ENCODE data around the gene RNFT2.
"Not testable (repeated sequence)": the region's sequence is repeated elsewhere in the genome, so short reads cannot be mapped to it uniquely, and the experiment has no call there.

The RNFT2 gene

GRCh38 chr12:116727261-116727660 lies 10.9 kb upstream of the RNFT2 start:
- Histone ChIP-seq H3K27ac (ENCODE audit: low read depth, low read length, severe bottlenecking) (no peak overlapping the region), H3K9me3 (ENCODE audit: control insufficient read depth, low read length) (no peaks in the 10 kb centered on the region), H3K4me1 (ENCODE audit: control insufficient read depth, insufficient read depth, low read length, poor library complexity, severe bottlenecking) (peaks cover 2% of the 10 kb centered on the region), H3K36me3 (ENCODE audit: control insufficient read depth, insufficient read depth, low read length) (peaks cover 16% of the 10 kb centered on the region), H3K4me3 (ENCODE audit: extremely low read depth, insufficient read depth, low read length, poor library complexity, severe bottlenecking) (no peak overlapping the region)
- WGBS, 2 experiments (ENCODE audit: insufficient coverage in 2 of 2) = 100% methylated on average over 2 to 3 of the region's 3 CpGs

- 75 to 79% methylated on average over 5 to 6 of the region's 6 CpGs for WGBS, 2 experiments (ENCODE audit: insufficient coverage in 2 of 2)
Measured at GRCh38 chr12:116727891-116728290, 10.2 kb upstream of the RNFT2 start.

GRCh38 chr12:116731801-116732200 lies 6.3 kb upstream of the RNFT2 start:
- H3K9me3 ChIP-seq (ENCODE audit: control insufficient read depth, low read length) = no peaks in the 10 kb centered on the region

More at GRCh38 chr12:116727891-116728290, 10.2 kb upstream of the RNFT2 start:
- Histone ChIP-seq H3K9me3 (ENCODE audit: control insufficient read depth, low read length) (no peaks in the 10 kb centered on the region), H3K4me1 (ENCODE audit: control insufficient read depth, insufficient read depth, low read length, poor library complexity, severe bottlenecking) (peaks cover 2% of the 10 kb centered on the region), H3K36me3 (ENCODE audit: control insufficient read depth, insufficient read depth, low read length) (peaks cover 9% of the 10 kb centered on the region), H3K4me3 (ENCODE audit: extremely low read depth, insufficient read depth, low read length, poor library complexity, severe bottlenecking) (no peak overlapping the region), H3K27ac (ENCODE audit: low read depth, low read length, severe bottlenecking) (no peak overlapping the region)

GRCh38 chr12:116734156-116734768 lies 3.9 kb upstream of the RNFT2 start:
- 95 to 99% methylated on average over 3 to 5 of the region's 5 CpGs for WGBS, 2 experiments (ENCODE audit: insufficient coverage in 2 of 2)
- Histone ChIP-seq H3K9me3 (ENCODE audit: control insufficient read depth, low read length) (no peaks in the 10 kb centered on the region), H3K4me1 (ENCODE audit: control insufficient read depth, insufficient read depth, low read length, poor library complexity, severe bottlenecking) (no peaks in the 10 kb centered on the region), H3K27ac (ENCODE audit: low read depth, low read length, severe bottlenecking) (no peak overlapping the region), H3K36me3 (ENCODE audit: control insufficient read depth, insufficient read depth, low read length) (peaks cover 21% of the 10 kb centered on the region), H3K4me3 (ENCODE audit: extremely low read depth, insufficient read depth, low read length, poor library complexity, severe bottlenecking) (no peak overlapping the region)

More at GRCh38 chr12:116731801-116732200, 6.3 kb upstream of the RNFT2 start:
- H3K27ac ChIP-seq (ENCODE audit: low read depth, low read length, severe bottlenecking) = no peak overlapping the region
- peaks cover 21% of the 10 kb centered on the region for H3K36me3 ChIP-seq (ENCODE audit: control insufficient read depth, insufficient read depth, low read length)
- H3K4me1 ChIP-seq (ENCODE audit: control insufficient read depth, insufficient read depth, low read length, poor library complexity, severe bottlenecking) = peaks cover 2% of the 10 kb centered on the region
- H3K4me3 ChIP-seq (ENCODE audit: extremely low read depth, insufficient read depth, low read length, poor library complexity, severe bottlenecking) = no peak overlapping the region
- 88 to 93% methylated on average over 2 to 3 of the region's 3 CpGs for WGBS, 2 experiments (ENCODE audit: insufficient coverage in 2 of 2)

GRCh38 chr12:116735084-116735483 lies 3.0 kb upstream of the RNFT2 start:
- Histone ChIP-seq H3K36me3 (ENCODE audit: control insufficient read depth, insufficient read depth, low read length) (peaks cover 20% of the 10 kb centered on the region), H3K27ac (ENCODE audit: low read depth, low read length, severe bottlenecking) (no peak overlapping the region), H3K4me1 (ENCODE audit: control insufficient read depth, insufficient read depth, low read length, poor library complexity, severe bottlenecking) (no peaks in the 10 kb centered on the region), H3K4me3 (ENCODE audit: extremely low read depth, insufficient read depth, low read length, poor library complexity, severe bottlenecking) (no peak overlapping the region), H3K9me3 (ENCODE audit: control insufficient read depth, low read length) (no peaks in the 10 kb centered on the region)
- WGBS, 2 experiments (ENCODE audit: insufficient coverage in 2 of 2) = 96 to 97% methylated on average over 10 of the region's 10 CpGs

GRCh38 chr12:116735951-116736599 lies 2.0 kb upstream of the RNFT2 start:
- H3K27ac ChIP-seq (ENCODE audit: low read depth, low read length, severe bottlenecking) = no peak overlapping the region
- H3K4me3 ChIP-seq (ENCODE audit: extremely low read depth, insufficient read depth, low read length, poor library complexity, severe bottlenecking) = peak overlapping the region; percentile 74
- WGBS, 2 experiments (ENCODE audit: insufficient coverage in 2 of 2) = 78 to 100% methylated on average over 5 to 6 of the region's 9 CpGs
- H3K4me1 ChIP-seq (ENCODE audit: control insufficient read depth, insufficient read depth, low read length, poor library complexity, severe bottlenecking) = no peaks in the 10 kb centered on the region
- peaks cover 18% of the 10 kb centered on the region for H3K36me3 ChIP-seq (ENCODE audit: control insufficient read depth, insufficient read depth, low read length)
- H3K9me3 ChIP-seq (ENCODE audit: control insufficient read depth, low read length) = no peaks in the 10 kb centered on the region

GRCh38 chr12:116736962-116737773 lies 947 bp upstream of the RNFT2 start:
- 1% methylated on average over 11 to 19 of the region's 24 CpGs for WGBS, 2 experiments (ENCODE audit: insufficient coverage in 2 of 2)
- peak overlapping the region; percentile 74 for H3K4me3 ChIP-seq (ENCODE audit: extremely low read depth, insufficient read depth, low read length, poor library complexity, severe bottlenecking)
- H3K36me3 ChIP-seq (ENCODE audit: control insufficient read depth, insufficient read depth, low read length) = peaks cover 12% of the 10 kb centered on the region
- no peaks in the 10 kb centered on the region for H3K4me1 ChIP-seq (ENCODE audit: control insufficient read depth, insufficient read depth, low read length, poor library complexity, severe bottlenecking)
- no peaks in the 10 kb centered on the region for H3K9me3 ChIP-seq (ENCODE audit: control insufficient read depth, low read length)
- H3K27ac ChIP-seq (ENCODE audit: low read depth, low read length, severe bottlenecking) = no peak overlapping the region

GRCh38 chr12:116739381-116739887 lies 1.3 kb downstream of the RNFT2 start:
- H3K4me3 ChIP-seq (ENCODE audit: extremely low read depth, insufficient read depth, low read length, poor library complexity, severe bottlenecking) = no peak overlapping the region
- H3K36me3 ChIP-seq (ENCODE audit: control insufficient read depth, insufficient read depth, low read length) = peaks cover 7% of the 10 kb centered on the region
- H3K9me3 ChIP-seq (ENCODE audit: control insufficient read depth, low read length) = no peaks in the 10 kb centered on the region
- no peak overlapping the region for H3K27ac ChIP-seq (ENCODE audit: low read depth, low read length, severe bottlenecking)
- 94 to 96% methylated on average over 6 to 7 of the region's 7 CpGs for WGBS, 2 experiments (ENCODE audit: insufficient coverage in 2 of 2)
- H3K4me1 ChIP-seq (ENCODE audit: control insufficient read depth, insufficient read depth, low read length, poor library complexity, severe bottlenecking) = no peaks in the 10 kb centered on the region

GRCh38 chr12:116742787-116743186 lies 4.7 kb downstream of the RNFT2 start:
- H3K27ac ChIP-seq (ENCODE audit: low read depth, low read length, severe bottlenecking); H3K4me1 ChIP-seq (ENCODE audit: control insufficient read depth, insufficient read depth, low read length, poor library complexity, severe bottlenecking); H3K36me3 ChIP-seq (ENCODE audit: control insufficient read depth, insufficient read depth, low read length); H3K9me3 ChIP-seq (ENCODE audit: control insufficient read depth, low read length); H3K4me3 ChIP-seq (ENCODE audit: extremely low read depth, insufficient read depth, low read length, poor library complexity, severe bottlenecking): not testable (repeated sequence)
- WGBS, 2 experiments (ENCODE audit: insufficient coverage in 2 of 2) = no CpG with 5 or more reads among the region's 2 CpGs

GRCh38 chr12:116744766-116745165 lies 6.7 kb downstream of the RNFT2 start:
- no peaks in the 10 kb centered on the region for H3K4me1 ChIP-seq (ENCODE audit: control insufficient read depth, insufficient read depth, low read length, poor library complexity, severe bottlenecking)
- 100% methylated on average over 1 of the region's 3 CpGs for WGBS, 2 experiments (ENCODE audit: insufficient coverage in 2 of 2)
- H3K36me3 ChIP-seq (ENCODE audit: control insufficient read depth, insufficient read depth, low read length) = no peaks in the 10 kb centered on the region
- H3K9me3 ChIP-seq (ENCODE audit: control insufficient read depth, low read length) = no peaks in the 10 kb centered on the region
- H3K27ac ChIP-seq (ENCODE audit: low read depth, low read length, severe bottlenecking) = no peak overlapping the region
- H3K4me3 ChIP-seq (ENCODE audit: extremely low read depth, insufficient read depth, low read length, poor library complexity, severe bottlenecking) = no peak overlapping the region
